H1 (cell line): Measurements from ENCODE around the gene GABRP. TPM values are rescaled to one million over a fixed set of nuclear protein-coding genes. Genes with fewer than 3 reads are reported as not detected.

Source experiments
- CTCF ChIA-PET: fragments of 300-600 bp; sonication (Branson Sonifier 250); formaldehyde crosslinking; loops from one replicate; lab custom pipeline; 2021; ENCODE audit not compliant: partially characterized antibody; lab: Charles Lee
- POLR2A ChIA-PET: fragments of 300-600 bp; sonication (Branson Sonifier 250); formaldehyde crosslinking; loops from one replicate; lab custom pipeline; 2021; ENCODE audit warnings: inconsistent platforms; ENCODE audit not compliant: partially characterized antibody; lab: Charles Lee
- DNase-seq, 2 experiments: peaks; one replicate each; pipeline versions ENCODE4 v3.0.0 to v3.0.0-alpha.2; 2010 to 2022; ENCODE audit warnings: low spot score in 2 of 2, low read depth in 1 of 2, mixed read lengths in 1 of 2
- FAIRE-seq: peaks from 2 replicates; lab custom pipeline; 2011; peaks lifted over from hg19 to GRCh38; lab: Jason Lieb, UNC
- H2AFZ ChIP-seq: 2 replicates; pipeline ENCODE4 v1.8.1; 2012; ENCODE audit warnings: low read length, inconsistent platforms
- H2AK5ac ChIP-seq: 2 replicates; pipeline ENCODE4 v1.6.1; 2013; ENCODE audit warnings: low read depth, low read length
- H2BK120ac ChIP-seq: replicated peaks from 2 replicates; pipeline ENCODE3; 2013; ENCODE audit warnings: low read depth, low read length, inconsistent platforms
- H2BK12ac ChIP-seq: 2 replicates; pipeline ENCODE4 v1.6.1; 2013; ENCODE audit warnings: low read depth, low read length
- H2BK15ac ChIP-seq: 2 replicates; pipeline ENCODE4 v1.6.1; 2013; ENCODE audit warnings: low read length
- H2BK20ac ChIP-seq: 2 replicates; pipeline ENCODE4 v1.6.1; 2013; ENCODE audit warnings: low read length
- H2BK5ac ChIP-seq: 2 replicates; pipeline ENCODE4 v1.6.1; 2013; ENCODE audit warnings: low read depth, low read length
- H3K14ac ChIP-seq: 2 replicates; pipeline ENCODE4 v1.6.1; 2013; ENCODE audit warnings: inconsistent platforms; ENCODE audit not compliant: insufficient read length
- H3K18ac ChIP-seq: 2 replicates; pipeline ENCODE4 v1.6.1; 2013; ENCODE audit warnings: low read length; ENCODE audit errors: extremely low read depth
- H3K23ac ChIP-seq: 2 replicates; pipeline ENCODE4 v1.6.1; 2013; ENCODE audit warnings: inconsistent platforms; ENCODE audit not compliant: insufficient read length
- H3K23me2 ChIP-seq: 2 replicates; pipeline ENCODE4 v1.6.1; 2013; ENCODE audit warnings: low read depth, low read length
- H3K27ac ChIP-seq: 2 replicates; pipeline ENCODE4 v1.6.1; 2011; ENCODE audit warnings: low read depth, low read length, inconsistent platforms
- H3K27me3 ChIP-seq, 4 experiments: replicated peaks in 1 of 4; 1 replicate in 1 of 4; 2 replicates in 3 of 4; pipeline versions ENCODE4 v1.6.1 to v1.8.1; 2011 to 2013; ENCODE audit warnings: low read length in 3 of 4, mild to moderate bottlenecking in 3 of 4, inconsistent platforms in 2 of 4, mixed read lengths in 2 of 4, moderate library complexity in 1 of 4; ENCODE audit not compliant: control insufficient read depth in 3 of 4, insufficient read depth in 3 of 4; ENCODE audit errors: extremely low read depth in 1 of 4
- H3K36me3 ChIP-seq, 4 experiments: 2 replicates each; pipeline versions ENCODE4 v1.6.1 to v1.8.1; 2011 to 2013; ENCODE audit warnings: mild to moderate bottlenecking in 4 of 4, low read length in 3 of 4, moderate library complexity in 2 of 4, control low read depth in 1 of 4, inconsistent platforms in 1 of 4; ENCODE audit not compliant: insufficient read depth in 4 of 4, control insufficient read depth in 2 of 4
- H3K4ac ChIP-seq: replicated peaks from 2 replicates; pipeline ENCODE3; 2013; ENCODE audit warnings: low read length, low read depth, mixed read lengths, inconsistent platforms; ENCODE audit not compliant: insufficient read length
- H3K4me1 ChIP-seq, 4 experiments: replicated peaks in 1 of 4; 1 replicate in 1 of 4; 2 replicates in 3 of 4; pipeline versions ENCODE4 v1.6.1 to v1.8.1; 2011 to 2013; ENCODE audit warnings: low read length in 3 of 4, inconsistent platforms in 2 of 4, mixed read lengths in 1 of 4; ENCODE audit not compliant: insufficient read depth in 4 of 4, control insufficient read depth in 3 of 4
- H3K4me2 ChIP-seq, 2 experiments: 2 replicates each; pipeline versions ENCODE4 v1.6.1 to v1.8.1; 2011 to 2013; ENCODE audit warnings: low read depth in 2 of 2, low read length in 2 of 2, control low read depth in 1 of 2, inconsistent platforms in 1 of 2, mild to moderate bottlenecking in 1 of 2; ENCODE audit not compliant: insufficient read depth in 1 of 2
- H3K4me3 ChIP-seq, 4 experiments: fragments of 200-600, 300-600 bp in 1 of 4; sonication (generic), shearing (Covaris generic), sonication (Bioruptor Twin) in 1 of 4; 2 replicates each; pipeline versions ENCODE4 v1.5.1 to v1.8.1; 2011 to 2016; ENCODE audit warnings: low read length in 4 of 4, low read depth in 3 of 4, control low read depth in 2 of 4, inconsistent platforms in 2 of 4, mild to moderate bottlenecking in 2 of 4, mixed read lengths in 1 of 4, moderate library complexity in 1 of 4; ENCODE audit not compliant: insufficient read depth in 2 of 4; ENCODE audit errors: extremely low read depth in 1 of 4
- H3K56ac ChIP-seq: replicated peaks from 2 replicates; pipeline ENCODE3; 2013; ENCODE audit warnings: low read depth, mild to moderate bottlenecking, mixed read lengths, low read length, inconsistent platforms; ENCODE audit not compliant: insufficient read length
- H3K79me1 ChIP-seq: 2 replicates; pipeline ENCODE4 v1.6.1; 2013; ENCODE audit warnings: low read depth, low read length, control low read depth
- H3K79me2 ChIP-seq, 2 experiments: 2 replicates each; pipeline versions ENCODE4 v1.6.1 to v1.8.1; 2012 to 2013; ENCODE audit warnings: low read length in 2 of 2, mild to moderate bottlenecking in 2 of 2, inconsistent platforms in 1 of 2; ENCODE audit not compliant: insufficient read depth in 2 of 2, control insufficient read depth in 1 of 2
- H3K9ac ChIP-seq, 4 experiments: replicated peaks in 1 of 4; 1 replicate in 1 of 4; 2 replicates in 3 of 4; pipeline versions ENCODE4 v1.6.1 to v1.8.1; 2011 to 2013; ENCODE audit warnings: low read depth in 3 of 4, low read length in 3 of 4, control low read depth in 2 of 4, mild to moderate bottlenecking in 2 of 4, moderate library complexity in 2 of 4, inconsistent platforms in 1 of 4; ENCODE audit errors: extremely low read depth in 1 of 4
- H3K9me3 ChIP-seq, 2 experiments: 2 replicates each; pipeline versions ENCODE4 v1.6.1 to v1.8.1; 2012 to 2013; ENCODE audit warnings: mild to moderate bottlenecking in 2 of 2, moderate library complexity in 2 of 2, control low read depth in 1 of 2, inconsistent platforms in 1 of 2, low read depth in 1 of 2, low read length in 1 of 2, mixed read lengths in 1 of 2; ENCODE audit not compliant: insufficient read depth in 2 of 2
- H4K20me1 ChIP-seq, 2 experiments: replicated peaks in 1 of 2; 2 replicates each; pipeline versions ENCODE3 to v1.8.1; 2011 to 2013; ENCODE audit warnings: inconsistent platforms in 2 of 2, low read length in 2 of 2, mild to moderate bottlenecking in 1 of 2; ENCODE audit not compliant: insufficient read depth in 2 of 2, control insufficient read depth in 1 of 2
- H4K5ac ChIP-seq: 2 replicates; pipeline ENCODE4 v1.6.1; 2013; ENCODE audit warnings: low read length, low read depth, mixed read lengths, inconsistent platforms; ENCODE audit not compliant: insufficient read length
- H4K8ac ChIP-seq: 2 replicates; pipeline ENCODE4 v1.8.0; 2013; ENCODE audit warnings: mild to moderate bottlenecking, moderate library complexity, low read length, inconsistent platforms; ENCODE audit not compliant: insufficient read depth; ENCODE audit errors: extremely low read depth
- H4K91ac ChIP-seq: replicated peaks from 2 replicates; pipeline ENCODE3; 2013; ENCODE audit warnings: low read length, mixed read lengths, inconsistent platforms; ENCODE audit not compliant: insufficient read length
- CHD2 ChIP-seq: IDR thresholded peaks from 2 replicates; pipeline ENCODE4 v1.6.1; 2012; ENCODE audit warnings: low read length, improper control_type of control experiment
- E2F6 ChIP-seq: IDR thresholded peaks from 2 replicates; pipeline ENCODE4 v1.6.1; 2012; ENCODE audit warnings: inconsistent platforms
- EP300 ChIP-seq, 2 experiments: IDR thresholded peaks; 1 replicate in 1 of 2; 2 replicates in 1 of 2; pipeline ENCODE4 v1.6.1; 2011 to 2012; ENCODE audit warnings: low read depth in 2 of 2, low read length in 2 of 2, mild to moderate bottlenecking in 2 of 2, borderline replicate concordance in 1 of 2, inconsistent platforms in 1 of 2, moderate library complexity in 1 of 2
- GTF2F1 ChIP-seq: IDR thresholded peaks from 2 replicates; pipeline ENCODE4 v1.6.1; 2012; ENCODE audit warnings: low read depth, low read length, improper control_type of control experiment, borderline replicate concordance
- HDAC2 ChIP-seq, 2 experiments: fragments of 300-600 bp in 1 of 2; sonication (generic) in 1 of 2; IDR thresholded peaks; 2 replicates each; pipeline ENCODE4 v1.6.1; 2011 to 2012; ENCODE audit warnings: low read depth in 2 of 2, low read length in 2 of 2, mild to moderate bottlenecking in 2 of 2, moderate library complexity in 2 of 2, borderline replicate concordance in 1 of 2, inconsistent platforms in 1 of 2
- RFX5 ChIP-seq: IDR thresholded peaks from 2 replicates; pipeline ENCODE4 v1.6.1; 2011; ENCODE audit warnings: low read depth, low read length, improper control_type of control experiment, borderline replicate concordance
- RXRA ChIP-seq: IDR thresholded peaks from 2 replicates; pipeline ENCODE4 v1.6.1; 2011; ENCODE audit warnings: low read depth, mild to moderate bottlenecking, low read length, moderate library complexity; ENCODE audit not compliant: insufficient read depth
- SIN3A ChIP-seq, 2 experiments: IDR thresholded peaks in 1 of 2; conservative IDR thresholded peaks in 1 of 2; 2 replicates each; pipeline ENCODE4 v1.6.1; 2011 to 2012; ENCODE audit warnings: low read length in 2 of 2, improper control_type of control experiment in 1 of 2, low read depth in 1 of 2, mild to moderate bottlenecking in 1 of 2
- WGBS, 2 experiments: shearing (Covaris generic) in 1 of 2; methylation state at CpG; one replicate each; pipeline versions ENCODE4 v1.1.6 to v1.1.7; 2013 to 2015; ENCODE audit warnings: low lambda C conversion rate in 2 of 2, mixed read lengths in 2 of 2, inconsistent platforms in 1 of 2, low coverage in 1 of 2, missing lambda C conversion rate in 1 of 2; ENCODE audit not compliant: insufficient replicate concordance in 2 of 2, insufficient coverage in 1 of 2, insufficient read length in 1 of 2; ENCODE audit errors: extremely low coverage in 1 of 2, missing lambda C conversion rate in 1 of 2; 5-methylcytosine and 5-hydroxymethylcytosine counted together
- polyA plus RNA-seq, 7 experiments: library from polyadenylated mRNA; depleted of rRNA in 3 of 7; stranded (reverse) in 5 of 7; unstranded in 2 of 7; fragments of >200 nt in 5 of 7; fragments of 200-250 nt in 2 of 7; gene quantifications; 1 replicate in 5 of 7; 2 replicates in 1 of 7; 4 replicates in 1 of 7; pipeline versions ENCODE4 v1.2.1 to v1.2.3, GENCODE V29; 2011 to 2013; ENCODE audit warnings: missing spikeins in 2 of 7, mixed read lengths in 2 of 7
- total RNA-seq: library from RNA; stranded (reverse); fragmentation: NEBNext Ultra II Directional; extraction: Animal tissue kit (Norgen Biotek cat#: 25700); gene quantifications from 2 replicates; pipeline ENCODE4 v1.2.1, GENCODE V29; 2021

GABRP gene
- total and polyA plus RNA-seq, 2 of the 8 experiments (the other 6 are each of a cell fraction or from before 2014, with no cell fraction given), result 3.7 to 4.0 TPM

- peaks cover 4 to 12% of the 10 kb centered on the region in 2 experiments; a peak in 3 of 4 replicates for H3K9me3 ChIP-seq
- TF ChIP-seq RXRA (no peak), RFX5 (no peak), SIN3A (conservative IDR thresholded peaks at IDR 0.05 in 1 of 2, IDR thresholded peaks at IDR 0.05 in 1 of 2; ENCODE audit: low read depth in 1 of 2, low read length in 2 of 2) (peak; percentile 15 to 64; a peak in 1 of 4 replicates), GTF2F1 (no peak), HDAC2 (IDR thresholded peaks at IDR 0.05; ENCODE audit: borderline replicate concordance in 1 of 2, low read depth in 2 of 2, low read length in 2 of 2) (0 out of 4 replicates have a peak, but pooled peaks of 1 of the 2 experiments have one; percentile 32), CHD2 (no peak), E2F6 (peak; percentile 94), EP300 (IDR thresholded peaks at IDR 0.05; ENCODE audit: borderline replicate concordance in 1 of 2, low read depth in 2 of 2, low read length in 2 of 2) (no peak; a peak in 1 of 3 replicates)
Measured at GRCh38 chr5:170861917-170862766, 78.6 kb downstream of the GABRP start, which contains the start of gene RANBP17. RANBP17 (plus strand) TSS chr5:170862018.

More at GRCh38 chr5:170861917-170862766, 78.6 kb downstream of the GABRP start, which contains the start of gene RANBP17:
- H2BK5ac ChIP-seq, result peak within 1 kb of the TSS; percentile 71; the same call in 1 of the 2 replicates
- no peaks in the 10 kb centered on the region for H3K36me3 ChIP-seq
- H4K8ac ChIP-seq, result peak within 1 kb of the TSS; percentile 89
- WGBS, 2 experiments, result 2% methylated on average over 50 of the region's 102 CpGs; no CpG with 5 or more reads in 1 of the 2 experiments
- no peak within 1 kb of the TSS for H2BK20ac ChIP-seq
- peak within 1 kb of the TSS; percentile 70 to 82 (median 76) for H3K9ac ChIP-seq
- POLR2A ChIA-PET, result no interaction called here
- H3K79me2 ChIP-seq, result peaks cover 3 to 44% of the 10 kb centered on the region in 2 experiments; a peak in 3 of 4 replicates
- FAIRE-seq, result no peak
- DNase-seq, result peak; percentile 64 to 88
- H4K20me1 ChIP-seq, result peaks cover 2 to 6% of the 10 kb centered on the region in 2 experiments
- H2AFZ ChIP-seq, result peak within 1 kb of the TSS; percentile 69; the same call in 1 of the 2 replicates
- peaks cover 9% of the 10 kb centered on the region for H3K23me2 ChIP-seq
- H3K23ac ChIP-seq, result no peak within 1 kb of the TSS
- peak within 1 kb of the TSS; percentile 44 for H4K5ac ChIP-seq
- peak within 1 kb of the TSS; percentile 71 for H3K56ac ChIP-seq
- CTCF ChIA-PET, result no interaction called here
- no peak within 1 kb of the TSS for H2BK120ac ChIP-seq
- peaks cover 0 to 3% (median 1%) of the 10 kb centered on the region in 4 experiments; a peak in 3 of 7 replicates for H3K27me3 ChIP-seq
- peak within 1 kb of the TSS; percentile 80 to 85 for H3K4me2 ChIP-seq
- H2BK15ac ChIP-seq, result no peak within 1 kb of the TSS
- H3K18ac ChIP-seq, result peak within 1 kb of the TSS; percentile 75; the same call in 1 of the 2 replicates
- H3K79me1 ChIP-seq, result peaks cover 4% of the 10 kb centered on the region; the same call in 1 of the 2 replicates
- no peak within 1 kb of the TSS for H4K91ac ChIP-seq
- peaks cover 0 to 5% (median 1%) of the 10 kb centered on the region in 4 experiments; a peak in 2 of 7 replicates for H3K4me1 ChIP-seq
- peak within 1 kb of the TSS; percentile 19 for H3K4ac ChIP-seq
- no peak within 1 kb of the TSS for H2AK5ac ChIP-seq
- peak within 1 kb of the TSS; percentile 28; the same call in 1 of the 2 replicates for H2BK12ac ChIP-seq
- no peak within 1 kb of the TSS for H3K14ac ChIP-seq
- H3K4me3 ChIP-seq, result peak within 1 kb of the TSS; percentile 66 to 85 (median 78)
- H3K27ac ChIP-seq, result 0 out of 2 replicates have a peak within 1 kb of the TSS, but pooled peaks have one; percentile 58
